Esophagus muscularis mucosa (tissue), 3 donors: ENCODE data around the gene CARD14.

ENCODE experiments used
- CTCF ChIP-seq, 3 experiments: fragments of 200-600 bp in 2 of 3; fragments of 450-650 bp in 1 of 3; sonication (generic) in 2 of 3; IDR thresholded peaks; one replicate each; pipeline ENCODE4 v1.5.1; 2017 to 2019; ENCODE audit warnings: antibody characterized with exemption in 3 of 3, mild to moderate bottlenecking in 2 of 3, moderate library complexity in 1 of 3
- POLR2A ChIP-seq: fragments of 450-650 bp; IDR thresholded peaks from one replicate; pipeline ENCODE4 v1.6.1; 2017; ENCODE audit warnings: antibody characterized with exemption, moderate library complexity, mild to moderate bottlenecking, low read depth
- POLR2AphosphoS5 ChIP-seq, 2 donors: sonication (generic); formaldehyde crosslinking; IDR thresholded peaks; one replicate each; pipeline ENCODE4 v1.6.1; 2017; ENCODE audit warnings: antibody characterized with exemption in 2 of 2

DNA sequence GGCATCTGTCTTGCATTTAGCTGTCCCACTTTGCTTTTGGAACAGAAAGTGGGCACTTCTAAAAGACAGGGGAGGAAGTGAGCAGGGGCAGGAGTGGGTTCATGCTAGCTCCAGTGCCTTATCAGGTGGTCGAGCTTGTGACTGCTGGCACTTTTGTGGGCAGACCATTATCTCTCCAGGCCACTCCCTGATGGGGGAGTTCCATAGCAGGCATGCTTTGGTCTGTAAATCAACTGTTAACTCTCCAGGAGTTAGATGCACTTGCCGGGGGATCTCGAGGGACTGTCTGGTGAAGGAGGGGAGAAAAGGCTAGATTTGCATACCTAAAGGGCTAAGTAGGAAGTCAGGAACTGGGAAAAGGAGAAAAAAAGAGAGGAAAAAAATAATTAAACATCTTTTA, 9.3 kb upstream of the CARD14 start:
- TF ChIP-seq CTCF (IDR thresholded peaks at IDR 0.05) (no peak), POLR2AphosphoS5 (IDR thresholded peaks at IDR 0.05) (no peak), POLR2A (no peak)
